ENCODE measurements around the gene FAM174B.
"Not testable (repeated sequence)": the region's sequence is repeated elsewhere in the genome, so short reads cannot be mapped to it uniquely, and the experiment has no call there.

The FAM174B gene

DNA sequence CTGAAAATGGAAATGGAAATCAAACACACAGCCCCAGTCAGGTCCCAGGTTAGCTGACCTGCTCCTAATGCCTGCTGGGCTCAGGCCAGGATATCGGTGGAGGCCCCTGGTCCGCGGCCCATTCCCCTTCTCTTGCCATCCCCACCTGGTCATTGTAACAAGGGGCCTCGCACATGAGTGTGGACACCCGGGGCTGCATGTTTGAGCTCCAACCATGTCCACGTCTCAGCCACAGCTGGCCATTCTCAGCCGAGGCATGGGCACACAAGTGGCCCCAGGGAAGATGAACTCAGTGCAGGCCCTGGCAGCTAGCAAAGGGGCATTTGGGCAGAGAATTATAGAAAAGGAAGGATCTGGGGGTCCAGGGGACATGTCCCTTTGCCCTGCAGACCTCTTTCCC, 41.7 kb downstream of the FAM174B start:
- FAIRE-seq (no peak), DNase-seq (ENCODE audit: insufficient read length) (no peak)
- no peak for TF ChIP-seq POLR2AphosphoS5 (IDR thresholded peaks at IDR 0.05; ENCODE audit: low read depth, low read length)
- TF ChIP-seq POLR2A (IDR thresholded peaks at IDR 0.05; ENCODE audit: low read depth, low read length) = no peak
- no peak for TF ChIP-seq TAF1 (IDR thresholded peaks at IDR 0.05; ENCODE audit: borderline replicate concordance, low read depth, low read length)

DNA sequence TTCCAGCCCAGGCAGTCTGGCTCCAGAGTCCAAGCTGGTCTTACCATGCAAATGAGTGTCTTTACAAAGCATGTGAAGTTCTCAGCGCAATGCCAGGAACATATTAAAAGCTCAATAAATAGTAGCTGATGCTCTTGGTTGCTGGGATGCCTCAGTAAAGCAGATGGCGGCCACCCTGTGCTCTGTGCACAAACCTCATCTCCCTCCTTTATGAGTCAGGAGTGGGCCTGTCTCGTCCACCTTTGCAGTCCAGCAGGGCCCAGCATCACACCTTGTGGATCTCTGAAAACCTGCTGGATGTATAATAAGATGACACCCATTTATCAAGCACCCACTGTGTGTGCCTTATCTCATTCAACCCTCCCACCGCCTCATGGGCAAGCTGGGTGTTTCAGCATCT, 42.7 kb downstream of the FAM174B start:
- no peak for TF ChIP-seq POLR2A (IDR thresholded peaks at IDR 0.05; ENCODE audit: low read depth, low read length)
- no peak for TF ChIP-seq POLR2AphosphoS5 (IDR thresholded peaks at IDR 0.05; ENCODE audit: low read depth, low read length)
- TF ChIP-seq TAF1 (IDR thresholded peaks at IDR 0.05; ENCODE audit: borderline replicate concordance, low read depth, low read length) = no peak
- DNase-seq (ENCODE audit: insufficient read length) = no peak
- no peak for FAIRE-seq

DNA sequence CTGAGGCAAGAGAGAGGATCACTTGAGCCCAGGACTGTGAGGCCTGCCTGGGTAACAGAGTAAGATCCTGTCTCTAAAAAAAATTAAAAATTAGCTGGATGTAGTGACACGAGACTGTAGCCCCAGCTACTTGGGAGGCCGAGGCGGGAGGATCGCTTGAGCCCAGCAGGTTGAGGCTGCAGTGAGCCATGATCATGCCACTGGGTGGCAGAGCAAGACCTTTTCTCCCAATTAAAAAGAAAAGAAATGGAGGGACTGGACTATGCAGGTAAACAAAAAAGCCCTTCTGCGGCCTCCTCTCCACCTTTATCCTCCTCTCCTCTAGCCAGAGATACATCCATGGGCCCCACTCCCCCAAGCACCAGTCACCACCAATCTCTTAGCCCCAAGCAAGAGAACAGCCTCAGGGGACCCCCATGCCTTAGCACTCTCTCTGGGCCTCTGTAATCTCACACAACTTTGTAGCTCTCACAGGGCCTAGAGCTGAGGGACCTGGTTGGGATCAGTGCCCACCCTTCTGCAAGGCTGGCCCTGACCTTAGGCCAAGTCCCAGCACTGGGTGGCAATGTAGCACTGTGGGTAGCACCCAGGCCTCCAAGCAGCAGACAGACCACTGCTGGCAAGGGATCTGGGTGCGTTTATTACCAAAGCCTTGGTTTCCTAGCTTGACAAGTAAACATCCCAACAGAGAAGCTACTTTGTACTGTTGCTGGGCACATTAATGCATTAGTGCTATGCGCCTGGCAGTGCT, 43.4 kb downstream of the FAM174B start:
- no peak for FAIRE-seq
- TF ChIP-seq POLR2A (IDR thresholded peaks at IDR 0.05; ENCODE audit: low read depth, low read length) (no peak), TAF1 (IDR thresholded peaks at IDR 0.05; ENCODE audit: borderline replicate concordance, low read depth, low read length) (no peak), POLR2AphosphoS5 (IDR thresholded peaks at IDR 0.05; ENCODE audit: low read depth, low read length) (no peak)
- DNase-seq (ENCODE audit: insufficient read length) = no peak

DNA sequence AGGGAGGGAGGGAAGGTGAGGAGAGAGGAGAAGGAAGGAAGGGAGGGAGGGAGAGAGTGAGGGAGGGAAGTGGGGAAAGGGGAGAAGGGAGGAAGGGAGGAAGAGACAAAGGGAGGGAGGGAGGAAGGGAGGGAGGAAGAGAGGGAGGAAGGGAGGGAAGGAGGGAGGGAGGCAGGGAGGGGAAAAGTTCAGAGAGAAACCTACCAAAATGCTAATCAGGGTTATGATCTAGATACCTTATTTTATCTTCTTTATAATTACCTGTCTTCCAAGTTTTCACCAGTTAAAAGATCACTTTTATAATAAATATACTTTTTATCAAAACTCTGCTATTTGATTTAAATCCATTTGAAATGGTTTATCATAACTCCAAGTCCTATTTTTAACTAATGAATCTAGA, 44.4 kb downstream of the FAM174B start:
- no peak for TF ChIP-seq TAF1 (IDR thresholded peaks at IDR 0.05; ENCODE audit: borderline replicate concordance, low read depth, low read length)
- TF ChIP-seq POLR2AphosphoS5 (IDR thresholded peaks at IDR 0.05; ENCODE audit: low read depth, low read length) = no peak
- TF ChIP-seq POLR2A (IDR thresholded peaks at IDR 0.05; ENCODE audit: low read depth, low read length) = no peak
- FAIRE-seq = no peak
- no peak for DNase-seq (ENCODE audit: insufficient read length)

DNA sequence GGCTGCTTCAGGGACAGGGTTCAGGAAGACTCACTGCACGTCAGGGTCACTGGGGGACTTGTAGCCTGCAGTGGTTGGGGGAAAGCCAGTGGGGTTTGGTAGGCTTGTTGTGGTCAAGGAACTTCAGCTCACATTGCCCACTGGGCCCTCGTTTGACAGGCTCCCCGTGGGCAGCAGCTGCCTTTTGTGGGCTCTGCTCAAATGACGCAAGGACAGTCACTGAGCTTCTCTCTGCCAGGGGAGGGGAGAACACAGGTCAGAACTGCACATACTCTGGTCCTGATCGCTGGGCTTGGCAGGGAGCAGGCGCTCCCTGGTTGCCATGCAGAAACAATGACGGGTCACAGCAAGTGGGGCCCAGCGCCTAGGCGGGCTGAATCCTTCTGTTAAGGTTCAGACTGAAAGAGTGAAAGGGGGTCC, 45.5 kb downstream of the FAM174B start:
- DNase-seq (ENCODE audit: insufficient read length) (no peak), FAIRE-seq (no peak)
- TF ChIP-seq TAF1 (IDR thresholded peaks at IDR 0.05; ENCODE audit: borderline replicate concordance, low read depth, low read length) (no peak), POLR2AphosphoS5 (IDR thresholded peaks at IDR 0.05; ENCODE audit: low read depth, low read length) (no peak), POLR2A (IDR thresholded peaks at IDR 0.05; ENCODE audit: low read depth, low read length) (no peak)

DNA sequence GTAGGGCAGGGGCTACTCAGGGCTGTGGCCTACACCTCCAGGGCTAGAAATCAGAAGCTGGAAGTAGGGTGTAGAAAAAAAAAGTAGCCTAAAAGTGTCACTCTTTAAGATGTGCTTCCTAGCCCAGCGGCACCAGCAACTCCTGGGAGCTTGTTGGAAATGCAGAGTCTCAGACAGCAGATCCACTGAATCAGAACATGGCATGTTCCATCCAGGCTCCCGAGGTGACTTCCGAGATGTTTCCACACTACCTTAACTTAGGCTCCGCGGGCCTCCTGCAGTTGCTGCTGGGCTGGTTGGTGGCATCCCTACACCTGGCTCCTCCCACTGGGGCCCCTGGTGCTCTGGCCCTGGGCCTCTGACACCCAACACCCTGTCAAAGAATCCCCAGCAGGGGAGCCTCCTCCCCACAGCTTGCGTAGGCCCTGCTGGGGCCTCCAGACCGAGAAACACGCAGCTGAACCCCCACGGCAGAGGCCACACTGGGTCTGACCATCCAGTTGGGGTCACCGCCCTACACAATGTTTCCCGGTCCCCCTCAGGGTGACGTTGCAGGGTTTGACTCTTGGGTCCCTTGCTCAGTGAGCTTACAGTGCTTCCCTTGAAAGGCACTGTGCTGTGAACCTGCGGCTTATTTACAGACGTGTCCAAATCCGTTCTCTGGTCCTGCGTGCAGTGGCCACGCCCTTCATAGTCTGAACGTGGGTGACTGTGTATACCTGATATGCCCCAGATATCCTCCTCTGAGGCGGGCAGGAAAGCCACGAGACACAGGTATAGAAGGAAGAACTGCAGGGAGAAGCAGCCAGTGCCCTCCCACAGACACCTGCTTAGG, 46.5 kb downstream of the FAM174B start:
- no peak for FAIRE-seq
- DNase-seq (ENCODE audit: insufficient read length) = no peak
- TF ChIP-seq TAF1 (IDR thresholded peaks at IDR 0.05; ENCODE audit: borderline replicate concordance, low read depth, low read length) (no peak), POLR2AphosphoS5 (IDR thresholded peaks at IDR 0.05; ENCODE audit: low read depth, low read length) (no peak), POLR2A (IDR thresholded peaks at IDR 0.05; ENCODE audit: low read depth, low read length) (no peak)

DNA sequence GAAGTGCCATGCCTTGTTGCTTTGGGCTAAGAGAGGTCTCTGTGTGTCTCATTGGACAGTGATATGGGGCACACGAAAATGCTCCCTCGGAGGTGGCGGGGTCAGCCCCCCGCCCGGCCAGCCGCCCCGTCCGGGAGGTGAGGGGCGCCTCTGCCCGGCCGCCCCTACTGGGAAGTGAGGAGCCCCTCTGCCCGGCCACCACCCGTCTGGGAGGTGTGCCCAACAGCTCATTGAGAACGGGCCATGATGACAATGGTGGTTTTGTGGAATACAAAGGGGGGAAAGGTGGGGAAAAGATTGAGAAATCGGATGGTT, 48.8 kb downstream of the FAM174B start:
- FAIRE-seq; DNase-seq (ENCODE audit: insufficient read length): not testable (repeated sequence)

DNA sequence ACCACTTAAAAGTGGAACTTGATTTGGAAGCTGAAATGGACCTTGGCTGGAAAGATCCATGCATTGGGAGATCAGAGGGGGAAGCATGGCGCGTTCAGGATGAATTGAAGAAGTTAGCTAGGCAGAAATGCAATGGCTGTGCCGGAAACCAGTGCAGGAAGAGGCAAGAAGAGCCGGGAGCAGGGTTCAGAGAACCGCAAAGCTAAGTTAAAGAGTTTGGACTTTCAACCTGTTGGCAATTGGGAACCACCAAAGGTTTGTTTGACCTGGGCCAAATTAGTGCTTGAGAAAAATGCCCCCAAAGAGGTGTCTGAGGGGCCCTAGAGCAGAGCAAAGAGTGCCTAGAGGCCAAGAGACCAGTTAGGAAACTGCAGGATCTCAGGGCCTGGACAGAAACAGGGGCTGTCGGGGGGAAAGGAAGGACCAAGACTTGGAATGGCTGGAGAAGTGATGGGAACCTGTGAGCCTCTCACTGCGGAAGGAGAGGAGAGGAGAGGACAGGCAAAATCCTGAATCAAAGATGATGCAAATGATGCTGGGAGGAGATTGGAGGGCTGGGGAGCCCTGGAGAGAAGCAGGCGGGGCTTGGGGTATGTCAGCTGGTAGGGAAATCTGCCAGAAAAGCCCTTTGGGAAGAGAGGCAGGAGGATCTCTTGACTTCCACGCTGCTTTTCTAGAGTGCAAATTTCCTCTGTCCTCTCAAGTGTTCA, 49.3 kb downstream of the FAM174B start:
- TF ChIP-seq TAF1 (IDR thresholded peaks at IDR 0.05; ENCODE audit: borderline replicate concordance, low read depth, low read length) (no peak), POLR2A (IDR thresholded peaks at IDR 0.05; ENCODE audit: low read depth, low read length) (no peak), POLR2AphosphoS5 (IDR thresholded peaks at IDR 0.05; ENCODE audit: low read depth, low read length) (no peak)
- FAIRE-seq = no peak
- DNase-seq (ENCODE audit: insufficient read length) = no peak

DNA sequence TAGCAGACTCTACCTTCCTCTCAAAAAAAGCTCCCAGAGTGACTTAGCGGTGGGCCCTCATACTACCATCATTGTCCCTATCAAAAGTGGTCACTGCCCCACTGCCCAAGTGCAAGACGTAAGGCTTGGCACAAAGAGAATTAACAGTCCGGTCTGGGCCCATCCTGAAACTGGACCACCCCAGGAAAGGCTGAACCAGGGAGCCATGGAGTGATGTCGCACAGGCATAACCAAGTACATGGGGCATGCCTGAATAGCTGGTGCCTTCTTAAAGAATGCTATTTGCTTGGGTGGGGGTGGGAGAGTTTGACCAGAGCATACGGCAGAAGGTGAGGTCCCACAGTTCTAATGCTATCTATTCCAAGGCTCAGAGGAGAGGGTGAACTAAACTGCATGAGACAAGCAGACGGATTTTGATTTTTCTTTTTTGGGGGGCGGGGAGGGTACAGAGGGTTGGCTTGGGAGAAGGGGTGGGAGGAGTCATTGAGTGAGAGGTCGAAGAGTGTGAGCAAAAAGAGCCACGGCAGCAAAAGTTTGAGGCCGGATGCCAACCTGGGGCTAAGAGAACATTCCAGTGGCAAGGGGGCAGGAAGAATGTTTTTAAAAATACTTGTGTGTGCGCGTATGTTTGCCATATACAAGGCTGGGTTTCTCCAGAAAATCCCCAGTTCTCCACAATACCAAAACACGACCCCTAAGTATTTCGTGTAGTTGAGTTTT, 50.2 kb downstream of the FAM174B start:
- DNase-seq (ENCODE audit: insufficient read length) = no peak
- TF ChIP-seq POLR2A (IDR thresholded peaks at IDR 0.05; ENCODE audit: low read depth, low read length) (no peak), TAF1 (IDR thresholded peaks at IDR 0.05; ENCODE audit: borderline replicate concordance, low read depth, low read length) (no peak), POLR2AphosphoS5 (IDR thresholded peaks at IDR 0.05; ENCODE audit: low read depth, low read length) (no peak)
- FAIRE-seq = no peak

DNA sequence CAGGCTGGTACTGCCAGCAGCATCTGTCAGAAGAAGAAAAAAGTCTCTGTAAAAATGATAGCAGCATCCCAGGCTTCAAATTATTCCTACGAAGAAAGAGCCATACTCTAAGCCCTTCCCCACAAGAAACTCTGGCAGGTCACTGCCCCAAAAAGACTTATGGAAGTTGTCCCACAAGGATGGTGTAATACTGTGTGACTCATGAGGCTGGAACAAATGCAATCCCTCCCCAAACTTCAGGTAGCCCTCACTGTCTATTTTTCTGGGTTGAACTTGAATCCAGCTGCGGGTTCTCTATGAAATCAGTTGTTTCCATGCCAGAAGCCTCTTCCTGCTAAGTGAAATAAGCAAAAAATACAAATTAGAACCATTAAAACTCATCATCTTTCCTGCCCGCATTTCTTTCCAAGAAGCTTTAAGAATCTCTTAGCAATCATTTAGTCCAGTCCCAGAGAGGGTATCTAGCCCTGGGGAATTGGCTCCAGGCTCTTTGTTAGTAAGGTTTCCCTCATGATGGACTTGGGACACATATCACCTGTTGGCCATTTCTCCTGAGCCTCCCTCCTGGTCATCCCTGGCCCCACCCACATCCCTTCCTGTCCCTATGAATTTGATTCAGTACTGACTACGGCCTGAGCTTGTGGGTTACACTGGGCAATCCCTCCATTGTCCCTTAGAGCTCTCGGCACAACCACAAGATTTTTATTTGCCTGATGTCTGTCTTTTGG, 51.7 kb downstream of the FAM174B start:
- no peak for FAIRE-seq
- DNase-seq (ENCODE audit: insufficient read length) = no peak
- TF ChIP-seq POLR2A (IDR thresholded peaks at IDR 0.05; ENCODE audit: low read depth, low read length) (no peak), POLR2AphosphoS5 (IDR thresholded peaks at IDR 0.05; ENCODE audit: low read depth, low read length) (no peak), TAF1 (IDR thresholded peaks at IDR 0.05; ENCODE audit: borderline replicate concordance, low read depth, low read length) (no peak)

DNA sequence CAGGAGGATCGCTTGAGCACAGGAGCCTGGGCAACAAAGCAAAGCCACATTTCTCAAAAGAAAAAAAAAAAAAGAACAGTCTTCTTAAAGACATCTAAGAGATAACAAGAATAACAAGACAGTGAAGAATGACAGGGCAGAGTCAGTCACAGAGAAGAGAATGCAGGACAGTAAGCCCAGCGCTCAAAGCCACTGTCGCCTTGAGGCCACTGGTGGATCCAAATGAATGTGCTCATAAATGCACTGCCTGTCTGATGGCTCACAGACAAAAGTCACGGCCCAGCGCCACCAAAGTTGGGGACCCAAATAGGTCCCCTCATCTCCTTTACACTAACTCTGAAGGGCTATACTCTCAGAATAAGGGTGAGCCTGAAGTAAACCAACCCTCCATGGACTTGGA, 52.3 kb downstream of the FAM174B start:
- TF ChIP-seq POLR2A (IDR thresholded peaks at IDR 0.05; ENCODE audit: low read depth, low read length) (no peak), POLR2AphosphoS5 (IDR thresholded peaks at IDR 0.05; ENCODE audit: low read depth, low read length) (no peak), TAF1 (IDR thresholded peaks at IDR 0.05; ENCODE audit: borderline replicate concordance, low read depth, low read length) (no peak)
- DNase-seq (ENCODE audit: insufficient read length) = no peak
- no peak for FAIRE-seq

Data from GM12892 (cell line).